ENCODE results near the gene TEN1.
"Not testable (repeated sequence)": the region's sequence is repeated elsewhere in the genome, so short reads cannot be mapped to it uniquely, and the experiment has no call there.

- TF ChIP-seq POLR2AphosphoS5, CTCF (IDR thresholded peaks at IDR 0.05): not testable (repeated sequence)
These were observed 63.8 kb downstream of the TEN1 start for GRCh38 chr17:76042868-76043267.
